Skeletal muscle satellite cell (primary cell): ENCODE results near the gene EXOC4.

Experiments used
- H3K27me3 ChIP-seq: 2 replicates; pipeline ENCODE4 v1.7.0; 2013; ENCODE audit warnings: low read length; ENCODE audit not compliant: control insufficient read depth, insufficient read depth
- H3K36me3 ChIP-seq: 2 replicates; pipeline ENCODE4 v1.7.0; 2013; ENCODE audit warnings: mild to moderate bottlenecking, control low read depth, low read length; ENCODE audit not compliant: insufficient read depth
- H3K4me1 ChIP-seq: 2 replicates; pipeline ENCODE4 v1.7.0; 2013; ENCODE audit warnings: low read length; ENCODE audit not compliant: control insufficient read depth, insufficient read depth
- H3K4me2 ChIP-seq: 2 replicates; pipeline ENCODE4 v1.7.0; 2013; ENCODE audit warnings: mild to moderate bottlenecking, low read length
- H3K4me3 ChIP-seq: 2 replicates; pipeline ENCODE4 v1.7.0; 2013; ENCODE audit warnings: low read length
- H3K9ac ChIP-seq: 2 replicates; pipeline ENCODE4 v1.7.0; 2013; ENCODE audit warnings: mild to moderate bottlenecking, low read depth, low read length, moderate library complexity
- H3K9me3 ChIP-seq: replicated peaks from 2 replicates; pipeline ENCODE4 v1.7.0; 2013; ENCODE audit warnings: mild to moderate bottlenecking, control low read depth, low read length

EXOC4 gene

GRCh38 chr7:133807624-133808492 is 555.0 kb downstream of the EXOC4 start:
- H3K27me3 ChIP-seq: no peaks in the 10 kb centered on the region
- no peak overlapping the region for H3K4me2 ChIP-seq

GRCh38 chr7:133808493-133808866 is 555.6 kb downstream of the EXOC4 start:
- Histone ChIP-seq H3K9me3 (no peaks in the 10 kb centered on the region), H3K9ac (no peak overlapping the region), H3K4me2 (no peak overlapping the region), H3K4me1 (no peaks in the 10 kb centered on the region), H3K36me3 (no peaks in the 10 kb centered on the region), H3K4me3 (no peak overlapping the region), H3K27me3 (no peaks in the 10 kb centered on the region)

More at GRCh38 chr7:133807624-133808492, 555.0 kb downstream of the EXOC4 start:
- no peak overlapping the region for H3K9ac ChIP-seq
- H3K9me3 ChIP-seq: no peaks in the 10 kb centered on the region
- no peak overlapping the region for H3K4me3 ChIP-seq
- H3K4me1 ChIP-seq: no peaks in the 10 kb centered on the region
- no peaks in the 10 kb centered on the region for H3K36me3 ChIP-seq

- Histone ChIP-seq H3K9me3 (no peaks in the 10 kb centered on the region), H3K4me1 (peaks cover 6% of the 10 kb centered on the region), H3K27me3 (no peaks in the 10 kb centered on the region), H3K9ac (no peak overlapping the region), H3K4me3 (no peak overlapping the region), H3K4me2 (no peak overlapping the region), H3K36me3 (no peaks in the 10 kb centered on the region)
Measured at GRCh38 chr7:133812877-133813276, 560.0 kb downstream of the EXOC4 start.

- Histone ChIP-seq H3K36me3 (no peaks in the 10 kb centered on the region), H3K27me3 (no peaks in the 10 kb centered on the region), H3K4me2 (no peak overlapping the region), H3K4me3 (no peak overlapping the region), H3K9ac (no peak overlapping the region), H3K9me3 (no peaks in the 10 kb centered on the region), H3K4me1 (peaks cover 6% of the 10 kb centered on the region)
Measured at GRCh38 chr7:133815611-133816210, 562.8 kb downstream of the EXOC4 start.

- Histone ChIP-seq H3K36me3 (no peaks in the 10 kb centered on the region), H3K9me3 (no peaks in the 10 kb centered on the region), H3K9ac (no peak overlapping the region), H3K4me1 (peaks cover 14% of the 10 kb centered on the region), H3K4me2 (no peak overlapping the region), H3K27me3 (no peaks in the 10 kb centered on the region), H3K4me3 (no peak overlapping the region)
Measured at GRCh38 chr7:133819695-133820094, 566.8 kb downstream of the EXOC4 start.

- Histone ChIP-seq H3K4me3 (no peak overlapping the region), H3K36me3 (no peaks in the 10 kb centered on the region), H3K9me3 (no peaks in the 10 kb centered on the region), H3K4me2 (no peak overlapping the region), H3K4me1 (peaks cover 12% of the 10 kb centered on the region), H3K27me3 (no peaks in the 10 kb centered on the region), H3K9ac (no peak overlapping the region)
Measured at GRCh38 chr7:133820584-133820983, 567.7 kb downstream of the EXOC4 start.

- Histone ChIP-seq H3K9ac (no peak overlapping the region), H3K27me3 (no peaks in the 10 kb centered on the region), H3K9me3 (no peaks in the 10 kb centered on the region), H3K4me1 (peaks cover 7% of the 10 kb centered on the region), H3K36me3 (no peaks in the 10 kb centered on the region), H3K4me2 (no peak overlapping the region), H3K4me3 (no peak overlapping the region)
Measured at GRCh38 chr7:133821171-133821570, 568.3 kb downstream of the EXOC4 start.

- Histone ChIP-seq H3K36me3 (no peaks in the 10 kb centered on the region), H3K4me3 (no peak overlapping the region), H3K9ac (no peak overlapping the region), H3K9me3 (no peaks in the 10 kb centered on the region), H3K4me1 (peaks cover 7% of the 10 kb centered on the region), H3K27me3 (no peaks in the 10 kb centered on the region), H3K4me2 (no peak overlapping the region)
Measured at GRCh38 chr7:133822001-133822641, 569.2 kb downstream of the EXOC4 start.

- no peak overlapping the region for H3K9ac ChIP-seq
- no peaks in the 10 kb centered on the region for H3K36me3 ChIP-seq
- H3K27me3 ChIP-seq: no peaks in the 10 kb centered on the region
- H3K9me3 ChIP-seq: no peaks in the 10 kb centered on the region
- H3K4me2 ChIP-seq: no peak overlapping the region
- peaks cover 7% of the 10 kb centered on the region for H3K4me1 ChIP-seq
- H3K4me3 ChIP-seq: no peak overlapping the region
Measured at GRCh38 chr7:133822868-133823552, 570.1 kb downstream of the EXOC4 start.

GRCh38 chr7:133824132-133824531 is 571.3 kb downstream of the EXOC4 start:
- no peaks in the 10 kb centered on the region for H3K27me3 ChIP-seq
- H3K36me3 ChIP-seq: no peaks in the 10 kb centered on the region
- H3K9ac ChIP-seq: no peak overlapping the region
- H3K4me1 ChIP-seq: peaks cover 10% of the 10 kb centered on the region
- H3K4me3 ChIP-seq: no peak overlapping the region
- no peaks in the 10 kb centered on the region for H3K9me3 ChIP-seq
- H3K4me2 ChIP-seq: no peak overlapping the region
